Brain microvascular endothelial cell (primary cell): ENCODE measurements around the gene DAB2IP.

Experiments used
- DNase-seq: peaks from one replicate; pipeline ENCODE4 v3.0.0-alpha.2; 2020
- H3K27ac ChIP-seq: fragments of 250-450 bp; sonication (Bioruptor Pico); 2 replicates; pipeline ENCODE4 v1.5.1; 2020; ENCODE audit warnings: mild to moderate bottlenecking, moderate library complexity
- H3K27me3 ChIP-seq: fragments of 250-450 bp; sonication (Bioruptor Pico); replicated peaks from 2 replicates; pipeline ENCODE4 v1.5.1; 2020; ENCODE audit warnings: mild to moderate bottlenecking
- H3K36me3 ChIP-seq: fragments of 250-450 bp; sonication (Bioruptor Pico); replicated peaks from 2 replicates; pipeline ENCODE4 v1.5.1; 2020; ENCODE audit warnings: mild to moderate bottlenecking
- H3K4me3 ChIP-seq: 2 replicates; pipeline ENCODE4 v1.5.1; 2011; ENCODE audit warnings: low read depth, mild to moderate bottlenecking, control low read depth, low read length, moderate library complexity
- CTCF ChIP-seq: IDR thresholded peaks from 2 replicates; pipeline ENCODE4 v1.5.1; 2011; ENCODE audit warnings: low read depth, mild to moderate bottlenecking, moderate library complexity, low read length, control low read depth, inconsistent platforms; ENCODE audit errors: missing control alignments
- in situ Hi-C: cut with HindIII; loops from 2 replicates; pipeline ENCODE4 v1.10.0; 2017; ENCODE audit warnings: low sequenced_read_pairs, low pct_ligation_motif_present

The DAB2IP gene

DNA sequence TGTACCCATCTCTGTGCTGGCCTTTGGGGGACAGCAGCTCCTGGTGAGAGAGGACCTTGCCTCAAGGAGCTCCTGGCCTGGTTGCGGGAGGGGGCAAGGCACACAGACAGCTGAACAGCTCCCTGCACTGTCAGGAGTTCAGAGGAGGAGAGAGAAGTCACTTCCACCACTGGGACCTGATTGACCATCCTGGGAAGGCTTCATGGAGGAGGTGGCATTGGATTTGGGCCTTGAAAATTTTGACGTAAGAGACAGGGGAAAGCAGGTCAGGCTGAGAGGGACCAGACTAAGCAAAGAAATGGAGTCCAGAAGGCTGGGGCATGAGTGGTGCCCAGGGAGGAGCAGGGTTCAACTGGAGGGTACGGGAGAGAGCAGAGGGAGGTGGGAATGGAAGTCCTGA, 20.3 kb upstream of the DAB2IP start:
- Histone ChIP-seq H3K4me3 (no peak overlapping the region), H3K36me3 (no peaks in the 10 kb centered on the region), H3K27ac (no peak overlapping the region), H3K27me3 (no peaks in the 10 kb centered on the region)
- DNase-seq: no peak
- TF ChIP-seq CTCF: no peak
- in situ Hi-C loops: no loop called here

DNA sequence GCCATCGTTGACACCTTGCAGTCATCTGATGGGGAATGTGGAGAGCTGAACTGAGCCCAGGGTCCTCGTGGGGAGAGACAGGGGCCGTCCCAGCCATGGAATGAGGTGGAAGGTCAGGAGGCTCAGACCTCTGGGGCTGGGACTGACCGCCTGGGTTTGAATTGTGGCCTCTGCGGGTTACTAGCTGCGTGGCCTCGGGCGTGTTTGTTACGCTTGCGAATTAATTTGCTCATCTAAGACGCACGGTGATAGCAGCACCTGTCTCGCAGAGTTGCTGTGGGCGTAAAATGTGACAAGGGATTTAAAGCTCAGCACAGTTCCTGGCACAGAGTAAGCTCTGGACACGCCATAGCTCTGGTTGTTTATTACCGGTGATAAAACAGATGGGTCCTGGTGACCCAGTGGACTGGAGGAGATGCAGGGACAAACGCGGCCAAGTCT, 19.4 kb upstream of the DAB2IP start:
- Histone ChIP-seq H3K4me3 (no peak overlapping the region), H3K27me3 (no peaks in the 10 kb centered on the region), H3K36me3 (no peaks in the 10 kb centered on the region), H3K27ac (no peak overlapping the region)
- no peak for TF ChIP-seq CTCF
- DNase-seq: no peak
- in situ Hi-C loops: no loop called here

- Histone ChIP-seq H3K27me3 (no peaks in the 10 kb centered on the region), H3K27ac (no peak overlapping the region), H3K36me3 (no peaks in the 10 kb centered on the region), H3K4me3 (no peak overlapping the region)
- TF ChIP-seq CTCF: no peak
- DNase-seq: no peak
- in situ Hi-C loops: no loop called here
Measured at GRCh38 chr9:121633119-121633714, 18.2 kb upstream of the DAB2IP start.

- no peak for DNase-seq
- H3K27ac ChIP-seq: no peak overlapping the region
- H3K4me3 ChIP-seq: no peak overlapping the region
- in situ Hi-C loops: no loop called here
- TF ChIP-seq CTCF: no peak
- no peaks in the 10 kb centered on the region for H3K27me3 ChIP-seq
- H3K36me3 ChIP-seq: no peaks in the 10 kb centered on the region
Measured at GRCh38 chr9:121633736-121634135, 17.7 kb upstream of the DAB2IP start.

DNA sequence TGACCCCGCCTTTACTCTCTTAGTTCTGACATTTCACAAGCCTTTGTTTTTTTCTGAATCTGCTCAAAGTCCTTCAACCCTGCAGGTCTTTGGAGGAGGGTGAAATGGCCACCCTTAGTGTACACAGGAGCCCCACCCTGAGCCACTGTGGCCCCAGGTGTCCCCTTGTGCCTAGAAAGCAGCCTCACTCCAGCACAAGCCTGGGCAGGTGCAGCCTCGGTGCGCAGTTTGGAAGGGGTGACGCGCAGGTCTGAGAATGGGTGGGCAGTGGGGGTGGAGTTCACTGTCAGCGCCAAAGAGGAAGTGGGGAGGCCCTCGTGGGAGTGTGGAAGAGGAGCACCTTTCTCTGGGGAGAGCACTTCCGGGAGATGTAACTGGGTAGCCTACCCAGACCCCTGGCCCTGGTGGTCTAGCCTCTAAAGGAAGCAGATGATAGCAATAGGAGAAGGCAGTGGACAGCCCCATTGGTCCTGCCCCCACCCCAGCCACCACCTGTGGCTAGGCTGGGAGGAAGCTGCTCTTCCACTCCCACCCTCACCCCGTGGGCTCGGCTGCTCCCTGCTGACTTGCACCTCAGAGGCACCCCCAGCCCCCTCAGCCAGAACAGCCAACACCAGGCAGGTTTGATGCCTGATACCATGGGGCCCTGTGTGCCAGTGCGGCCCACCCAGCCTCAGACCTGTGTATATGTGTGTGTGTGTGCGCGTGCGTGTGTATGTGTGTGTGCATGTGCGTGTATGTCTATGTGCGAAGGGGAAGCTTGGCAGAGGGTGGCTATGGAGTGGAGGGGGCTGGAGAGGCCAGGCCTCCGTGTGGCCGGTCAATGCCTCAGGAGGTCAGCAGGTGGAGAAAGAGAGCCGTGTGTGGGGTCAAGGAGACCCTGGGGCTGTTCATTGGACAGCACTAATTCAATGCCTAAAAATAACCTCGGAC, 16.8 kb upstream of the DAB2IP start:
- Histone ChIP-seq H3K36me3 (no peaks in the 10 kb centered on the region), H3K4me3 (no peak overlapping the region), H3K27me3 (no peaks in the 10 kb centered on the region), H3K27ac (no peak overlapping the region)
- DNase-seq: no peak
- in situ Hi-C loops: no loop called here
- TF ChIP-seq CTCF: peak; percentile 72
